Lower lobe of right lung (tissue), 2 donors: Measurements from ENCODE around the gene MRPS33. TPM values are rescaled to one million over a fixed set of nuclear protein-coding genes. Genes with fewer than 3 reads are reported as not detected.

ENCODE experiments used
- ATAC-seq, 2 donors: fragments of 200-7000 bp; cut with Tn5 transposase; one replicate each; pipeline ENCODE4 v1.9.1; 2020 to 2022; ENCODE audit warnings: mild to moderate bottlenecking in 2 of 2, moderate library complexity in 2 of 2
- DNase-seq: peaks from one replicate; pipeline ENCODE4 v3.0.0-alpha.2; 2020
- H3K27ac ChIP-seq: fragments of 200-600 bp; one replicate; pipeline ENCODE4 v1.8.0; 2022
- H3K27me3 ChIP-seq: fragments of 200-600 bp; one replicate; pipeline ENCODE4 v1.8.0; 2022; ENCODE audit warnings: low read depth
- H3K36me3 ChIP-seq: fragments of 200-600 bp; one replicate; pipeline ENCODE4 v1.8.0; 2022; ENCODE audit warnings: mild to moderate bottlenecking
- H3K4me1 ChIP-seq: fragments of 200-600 bp; one replicate; pipeline ENCODE4 v1.8.0; 2022
- H3K4me3 ChIP-seq: fragments of 200-600 bp; one replicate; pipeline ENCODE4 v1.8.0; 2022; ENCODE audit warnings: mild to moderate bottlenecking
- H3K9me3 ChIP-seq: fragments of 200-600 bp; one replicate; pipeline ENCODE4 v1.8.0; 2022
- CTCF ChIP-seq: fragments of 200-600 bp; IDR thresholded peaks from one replicate; pipeline ENCODE4 v1.8.0; 2022; ENCODE audit warnings: antibody characterized with exemption, mild to moderate bottlenecking
- intact Hi-C: fragments of 100-400 bp; cut with DNase I; formaldehyde crosslinking; loops from one replicate; pipeline ENCODE4 v1.11.0; 2022
- long read RNA-seq: library from polyadenylated mRNA; unstranded; transcript quantifications from one replicate; pipeline ENCODE4 v2.0.0, GENCODE V29; 2021
- total RNA-seq: library from RNA; stranded (reverse); fragmentation: NEBNext Ultra II Directional; extraction: Animal tissue kit (Norgen Biotek cat#: 25700); gene quantifications from one replicate; pipeline ENCODE4 v1.2.1, GENCODE V29; 2021
- donor health status: DM: no; HTN: yes; CAD: no; lungs with severe emphysema.

MRPS33 gene
- total RNA-seq = 34.6 TPM
- long read RNA-seq, full-length matches to known transcripts = 32 of 35 reads
- long read RNA-seq, partial matches to known transcripts = 1 of 35 reads
- long read RNA-seq, other reads (novel, unspliced or antisense) = 2 of 35 reads

GRCh38 chr7:141014524-141015395 lies at the start of gene MRPS33:
TSS of gene MRPS33 (minus strand) at chr7:141014952. CDS start at chr7:141010633, 4,319 bp downstream.
- Histone ChIP-seq H3K27ac (peak within 1 kb of the TSS; percentile 88), H3K36me3 (peaks cover 7% of the 10 kb centered on the region), H3K4me1 (peaks cover 7% of the 10 kb centered on the region), H3K9me3 (no peaks in the 10 kb centered on the region), H3K4me3 (peak within 1 kb of the TSS; percentile 69), H3K27me3 (peaks cover 3% of the 10 kb centered on the region)
- intact Hi-C loops = loop anchor here (5.0 kb wide), 1 partner anchor 207 kb away; no protein-coding TSS in a partner anchor
- DNase-seq (peak; percentile 96), ATAC-seq (peak; percentile 100)
- TF ChIP-seq CTCF = peak; percentile 41

GRCh38 chr7:141057788-141058187 lies 43.0 kb upstream of the MRPS33 start:
- peaks cover 7% of the 10 kb centered on the region for H3K27me3 ChIP-seq
- H3K36me3 ChIP-seq = no peaks in the 10 kb centered on the region
- no peak for DNase-seq
- H3K4me1 ChIP-seq = no peaks in the 10 kb centered on the region
- ATAC-seq = no peak
- peaks cover 8% of the 10 kb centered on the region for H3K9me3 ChIP-seq
- no peak overlapping the region for H3K27ac ChIP-seq
- intact Hi-C loops = no loop called here
- no peak for TF ChIP-seq CTCF
- no peak overlapping the region for H3K4me3 ChIP-seq

GRCh38 chr7:141055146-141055545 lies 40.4 kb upstream of the MRPS33 start:
- ATAC-seq (no peak), DNase-seq (no peak)
- no peaks in the 10 kb centered on the region for H3K4me1 ChIP-seq
- no peaks in the 10 kb centered on the region for H3K36me3 ChIP-seq
- no peak overlapping the region for H3K27ac ChIP-seq
- TF ChIP-seq CTCF = no peak
- H3K9me3 ChIP-seq = peaks cover 8% of the 10 kb centered on the region
- intact Hi-C loops = no loop called here
- peaks cover 7% of the 10 kb centered on the region for H3K27me3 ChIP-seq
- no peak overlapping the region for H3K4me3 ChIP-seq

GRCh38 chr7:141053626-141054025 lies 38.9 kb upstream of the MRPS33 start:
- ATAC-seq (no peak), DNase-seq (no peak)
- TF ChIP-seq CTCF = no peak
- H3K27ac ChIP-seq = no peak overlapping the region
- peaks cover 8% of the 10 kb centered on the region for H3K9me3 ChIP-seq
- H3K4me1 ChIP-seq = no peaks in the 10 kb centered on the region
- intact Hi-C loops = no loop called here
- no peaks in the 10 kb centered on the region for H3K36me3 ChIP-seq
- H3K4me3 ChIP-seq = no peak overlapping the region
- peaks cover 7% of the 10 kb centered on the region for H3K27me3 ChIP-seq

GRCh38 chr7:141045842-141046620 lies 31.3 kb upstream of the MRPS33 start:
- no peaks in the 10 kb centered on the region for H3K4me1 ChIP-seq
- ATAC-seq = no peak
- H3K27me3 ChIP-seq = no peaks in the 10 kb centered on the region
- DNase-seq = no peak
- H3K27ac ChIP-seq = no peak overlapping the region
- H3K4me3 ChIP-seq = no peak overlapping the region
- intact Hi-C loops = no loop called here
- no peaks in the 10 kb centered on the region for H3K9me3 ChIP-seq
- H3K36me3 ChIP-seq = no peaks in the 10 kb centered on the region
- no peak for TF ChIP-seq CTCF
